WTC11 (cell line): ENCODE measurements around the gene FAM13A.

Source experiments
- ARID4B ChIP-seq: sonication (generic); formaldehyde crosslinking; IDR thresholded peaks from 2 replicates; pipeline ENCODE4 v1.8.0; 2023; ENCODE audit warnings: missing genetic modification reagents, mild to moderate bottlenecking, borderline replicate concordance
- CDX4 ChIP-seq: fragments of 250-450 bp; sonication (Bioruptor Pico); IDR thresholded peaks from 2 replicates; pipeline ENCODE4 v1.9.0; 2021; ENCODE audit warnings: moderate library complexity, mild to moderate bottlenecking, inconsistent platforms, borderline replicate concordance
- CTCF ChIP-seq: fragments of 200-600 bp; IDR thresholded peaks from 2 replicates; pipeline ENCODE4 v1.8.0; 2022; ENCODE audit warnings: antibody characterized with exemption
- GRHL2 ChIP-seq: fragments of 250-450 bp; sonication (Bioruptor Pico); IDR thresholded peaks from 2 replicates; pipeline ENCODE4 v1.8.0; 2022; ENCODE audit warnings: mild to moderate bottlenecking, moderate library complexity; ENCODE audit not compliant: insufficient replicate concordance, severe bottlenecking
- IRF1 ChIP-seq: sonication (generic); formaldehyde crosslinking; IDR thresholded peaks from 2 replicates; pipeline ENCODE4 v1.8.0; 2023; ENCODE audit warnings: missing genetic modification reagents
- JUN ChIP-seq: sonication (generic); formaldehyde crosslinking; IDR thresholded peaks from 2 replicates; pipeline ENCODE4 v1.8.0; 2023; ENCODE audit warnings: mild to moderate bottlenecking, missing genetic modification reagents
- NFE2L1 ChIP-seq: sonication (generic); formaldehyde crosslinking; IDR thresholded peaks from 2 replicates; pipeline ENCODE4 v1.8.1; 2023; ENCODE audit warnings: missing genetic modification reagents
- NR3C1 ChIP-seq: sonication (generic); formaldehyde crosslinking; conservative IDR thresholded peaks from 2 replicates; pipeline ENCODE4 v1.8.1; 2023; ENCODE audit warnings: low read depth, mild to moderate bottlenecking, missing genetic modification reagents
- SMAD3 ChIP-seq: sonication (generic); formaldehyde crosslinking; IDR thresholded peaks from 2 replicates; pipeline ENCODE4 v1.8.0; 2022; ENCODE audit warnings: missing genetic modification reagents, mild to moderate bottlenecking, borderline replicate concordance
- TP53 ChIP-seq: sonication (generic); formaldehyde crosslinking; IDR thresholded peaks from 2 replicates; pipeline ENCODE4 v1.8.1; 2023; ENCODE audit warnings: mild to moderate bottlenecking, missing genetic modification reagents

- TF ChIP-seq CTCF, result no peak
- TF ChIP-seq SMAD3 (CRISPR knock-in tag), result no peak
- TF ChIP-seq CDX4 (CRISPR knock-in tag), result no peak
- TF ChIP-seq ARID4B (CRISPR knock-in tag), result no peak
- no peak for TF ChIP-seq JUN
- no peak for TF ChIP-seq IRF1 (CRISPR knock-in tag)
- no peak for TF ChIP-seq NFE2L1
- TF ChIP-seq GRHL2, result no peak
- no peak for TF ChIP-seq NR3C1
- no peak for TF ChIP-seq TP53 (CRISPR knock-in tag)
Measured at GRCh38 chr4:88728146-88728545, 328.8 kb downstream of the FAM13A start.
